ENCODE results near the gene SOCS7.

Gene SOCS7

GRCh38 chr17:38397227-38397626 lies 45.6 kb downstream of the SOCS7 start:
- no peak overlapping the region for H3K4me3 ChIP-seq (ENCODE audit: low read depth, low read length)
- no peak for DNase-seq (ENCODE audit: low read depth)
- no peak for TF ChIP-seq CTCF (IDR thresholded peaks at IDR 0.05; ENCODE audit: low read depth, low read length, missing control alignments)

- H3K4me3 ChIP-seq (ENCODE audit: low read depth, low read length) = no peak overlapping the region
- DNase-seq (ENCODE audit: low read depth) = no peak
- TF ChIP-seq CTCF (IDR thresholded peaks at IDR 0.05; ENCODE audit: low read depth, low read length, missing control alignments) = no peak
These were observed 48.6 kb downstream of the SOCS7 start for GRCh38 chr17:38400286-38400685.

GRCh38 chr17:38401459-38401858 lies 49.8 kb downstream of the SOCS7 start:
- no peak overlapping the region for H3K4me3 ChIP-seq (ENCODE audit: low read depth, low read length)
- no peak for TF ChIP-seq CTCF (IDR thresholded peaks at IDR 0.05; ENCODE audit: low read depth, low read length, missing control alignments)
- DNase-seq (ENCODE audit: low read depth) = no peak

- peak; percentile 23 for TF ChIP-seq CTCF (IDR thresholded peaks at IDR 0.05; ENCODE audit: low read depth, low read length, missing control alignments)
- no peak for DNase-seq (ENCODE audit: low read depth)
- no peak overlapping the region for H3K4me3 ChIP-seq (ENCODE audit: low read depth, low read length)
These were observed 51.3 kb downstream of the SOCS7 start for GRCh38 chr17:38402897-38403296.

GRCh38 chr17:38403491-38403890 lies 51.8 kb downstream of the SOCS7 start:
- no peak for TF ChIP-seq CTCF (IDR thresholded peaks at IDR 0.05; ENCODE audit: low read depth, low read length, missing control alignments)
- DNase-seq (ENCODE audit: low read depth) = no peak
- H3K4me3 ChIP-seq (ENCODE audit: low read depth, low read length) = no peak overlapping the region

GRCh38 chr17:38404174-38404943 lies 52.7 kb downstream of the SOCS7 start:
- no peak for DNase-seq (ENCODE audit: low read depth)
- H3K4me3 ChIP-seq (ENCODE audit: low read depth, low read length) = no peak overlapping the region
- TF ChIP-seq CTCF (IDR thresholded peaks at IDR 0.05; ENCODE audit: low read depth, low read length, missing control alignments) = no peak

- H3K4me3 ChIP-seq (ENCODE audit: low read depth, low read length) = no peak overlapping the region
- no peak for DNase-seq (ENCODE audit: low read depth)
- no peak for TF ChIP-seq CTCF (IDR thresholded peaks at IDR 0.05; ENCODE audit: low read depth, low read length, missing control alignments)
These were observed 54.0 kb downstream of the SOCS7 start for GRCh38 chr17:38405654-38406053.
